C4-2B (cell line): ENCODE measurements around the gene SRC.

Source experiments
- H3K27ac ChIP-seq: fragments of 450-650 bp; 2 replicates; pipeline ENCODE4 v1.5.1; 2017
- CTCF ChIP-seq: fragments of 450-650 bp; conservative IDR thresholded peaks from 2 replicates; pipeline ENCODE4 v1.5.1; 2017; ENCODE audit warnings: mild to moderate bottlenecking
- ZFX ChIP-seq: fragments of 450-650 bp; IDR thresholded peaks from 2 replicates; pipeline ENCODE4 v1.6.1; 2017

The SRC gene

GRCh38 chr20:37301558-37301957 lies 44.4 kb upstream of the SRC start:
- TF ChIP-seq CTCF (no peak), ZFX (no peak)

DNA sequence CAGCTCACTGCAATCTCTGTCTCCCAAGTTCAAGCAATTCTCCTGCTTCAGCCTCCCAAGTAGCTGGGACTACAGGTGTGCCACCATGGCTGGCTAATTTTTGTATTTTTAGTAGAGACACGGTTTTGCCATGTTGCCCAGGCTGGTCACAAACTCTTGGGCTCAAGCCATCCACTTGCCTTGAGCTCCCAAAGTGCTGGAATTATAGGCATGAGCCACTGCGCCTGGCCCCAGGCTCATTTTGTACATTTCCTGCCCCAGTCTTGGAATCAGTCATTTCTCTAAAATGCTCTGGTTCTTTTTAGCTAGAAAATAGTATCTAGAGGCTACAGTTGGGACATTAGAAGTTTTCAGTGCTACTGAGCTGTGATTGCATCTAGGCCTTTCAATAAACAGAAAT lies 43.0 kb upstream of the SRC start:
- TF ChIP-seq CTCF (no peak), ZFX (no peak)
- H3K27ac ChIP-seq: peak overlapping the region; percentile 67

More at GRCh38 chr20:37301558-37301957, 44.4 kb upstream of the SRC start:
- H3K27ac ChIP-seq: peak overlapping the region; percentile 14; the same call in 1 of the 2 replicates

DNA sequence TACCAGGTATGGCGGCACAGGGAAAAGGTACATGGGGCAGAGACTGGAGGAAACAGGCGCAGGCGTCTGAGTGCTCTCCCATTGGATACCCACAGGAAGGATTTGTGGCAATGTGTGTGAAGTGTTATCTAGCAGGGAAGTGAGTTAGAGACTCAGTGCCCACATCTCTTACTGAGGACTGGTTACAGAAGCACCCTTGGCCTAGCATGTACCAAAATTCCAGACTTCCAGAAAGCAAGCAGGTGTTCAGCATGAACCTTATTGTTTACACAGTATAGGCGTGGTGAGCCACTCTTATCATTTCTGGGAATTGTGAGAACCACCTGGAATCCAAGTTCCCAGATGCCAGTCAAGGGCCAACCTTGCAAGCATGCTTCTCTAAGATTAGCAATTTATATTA lies 42.3 kb upstream of the SRC start:
- TF ChIP-seq ZFX (no peak), CTCF (no peak)
- H3K27ac ChIP-seq: peak overlapping the region; percentile 67

- H3K27ac ChIP-seq: peak overlapping the region; percentile 23; the same call in 1 of the 2 replicates
- TF ChIP-seq ZFX (no peak), CTCF (no peak)
These were observed 40.9 kb upstream of the SRC start for GRCh38 chr20:37305079-37305478.

DNA sequence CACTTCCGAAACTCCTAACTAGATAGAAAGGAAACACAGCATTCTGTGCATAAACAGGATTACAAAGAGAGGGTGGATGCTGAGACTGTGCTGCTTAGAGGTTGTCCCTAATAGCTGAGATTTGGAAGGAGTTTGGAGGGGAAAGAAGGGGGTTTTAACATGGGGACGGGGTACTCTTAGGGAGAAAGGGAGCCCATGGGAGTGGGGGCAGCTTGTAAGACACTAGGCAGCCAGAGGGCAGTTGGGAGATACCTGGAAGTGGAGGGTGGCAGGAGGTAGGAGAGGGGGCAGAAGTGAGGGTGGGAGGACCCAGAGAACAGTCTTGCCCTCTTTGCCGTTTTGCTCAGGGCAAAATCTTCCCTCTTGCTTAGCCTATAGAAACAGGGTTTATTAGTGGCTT lies 40.1 kb upstream of the SRC start:
- no peak for TF ChIP-seq CTCF
- no peak for TF ChIP-seq ZFX
- H3K27ac ChIP-seq: no peak overlapping the region

DNA sequence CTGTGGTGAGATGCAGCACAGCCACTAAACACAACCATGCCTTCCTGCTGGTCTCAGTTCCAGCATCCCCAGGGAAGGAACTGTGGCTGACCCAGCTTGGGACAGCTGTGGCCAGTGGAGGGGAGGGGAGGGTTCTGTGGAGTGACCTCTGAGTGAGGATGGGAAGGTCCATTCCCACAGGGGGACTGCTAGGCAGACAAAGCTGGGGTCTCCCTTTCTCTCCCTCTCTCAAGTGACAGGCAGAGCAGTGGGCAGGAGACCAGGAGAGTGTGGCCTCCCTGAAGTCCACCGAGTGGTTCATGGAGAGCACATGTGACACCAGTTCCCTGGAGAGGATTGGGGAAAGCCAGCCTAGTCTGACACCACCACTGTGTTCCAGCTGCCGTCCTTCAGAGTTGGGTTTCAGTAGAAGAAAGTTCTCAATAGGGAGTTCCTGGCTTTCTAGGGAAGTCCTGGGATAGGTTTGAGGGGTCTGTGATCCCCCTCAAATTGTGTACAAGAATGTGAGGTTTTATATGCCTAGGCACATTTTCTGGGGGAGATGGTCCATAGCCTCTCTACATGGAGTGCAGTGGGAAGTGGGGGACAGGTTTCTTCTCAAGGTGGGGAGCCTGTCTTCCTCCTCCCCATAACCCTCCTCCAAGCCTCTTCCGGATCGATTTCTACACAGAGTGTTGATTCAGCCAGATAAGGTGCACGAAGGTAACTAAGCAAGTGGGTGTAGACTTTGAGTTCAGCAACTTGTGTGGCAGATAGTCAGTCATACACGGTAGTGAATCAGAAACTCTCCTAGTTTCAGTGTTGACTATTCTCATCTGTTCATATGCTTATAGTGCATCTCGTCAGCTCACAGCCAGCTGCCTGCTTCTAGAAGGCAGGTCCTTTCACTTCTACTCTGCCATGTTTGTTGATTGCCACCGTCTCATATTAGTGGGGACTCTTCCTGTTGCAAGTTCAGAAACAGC lies 37.6 kb upstream of the SRC start:
- no peak overlapping the region for H3K27ac ChIP-seq
- TF ChIP-seq ZFX (no peak), CTCF (no peak)

DNA sequence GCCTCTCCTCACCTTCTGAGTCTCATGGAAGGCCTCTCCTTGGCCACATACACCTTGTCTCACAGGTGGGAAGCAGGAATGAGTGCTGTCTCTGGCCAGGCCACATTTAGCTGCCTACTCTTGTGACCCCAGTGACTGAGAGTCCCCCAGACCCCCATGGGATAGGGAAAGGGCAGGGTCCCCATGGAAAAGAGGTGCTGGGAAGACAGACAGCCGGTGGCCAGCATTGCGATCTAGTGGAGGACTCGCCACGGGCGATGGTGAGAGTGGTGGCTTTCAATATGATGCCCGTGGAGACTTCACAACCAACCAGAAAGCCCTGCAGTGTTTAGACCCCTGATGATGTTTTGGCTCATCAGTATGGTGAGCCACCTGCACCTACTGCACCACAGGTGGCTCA lies 36.6 kb upstream of the SRC start:
- TF ChIP-seq ZFX: no peak
- TF ChIP-seq CTCF: no peak
- no peak overlapping the region for H3K27ac ChIP-seq
